Upper lobe of right lung (tissue), 1 donor: Measurements from ENCODE around the gene PIGC. TPM values are rescaled to one million over a fixed set of nuclear protein-coding genes. Genes with fewer than 3 reads are reported as not detected.

Experiments used
- ATAC-seq: fragments of 200-7000 bp; cut with Tn5 transposase; one replicate; pipeline ENCODE4 v1.9.1; 2020; ENCODE audit warnings: mild to moderate bottlenecking, moderate library complexity
- DNase-seq: peaks from one replicate; pipeline ENCODE4 v3.0.0-alpha.2; 2020
- H3K27ac ChIP-seq: fragments of 200-600 bp; one replicate; pipeline ENCODE4 v1.8.0; 2022
- H3K27me3 ChIP-seq: fragments of 200-600 bp; one replicate; pipeline ENCODE4 v1.8.0; 2022; ENCODE audit warnings: mild to moderate bottlenecking
- H3K36me3 ChIP-seq: fragments of 200-600 bp; one replicate; pipeline ENCODE4 v1.8.0; 2022
- H3K4me1 ChIP-seq: fragments of 200-600 bp; one replicate; pipeline ENCODE4 v1.8.0; 2022
- H3K4me3 ChIP-seq: fragments of 200-600 bp; one replicate; pipeline ENCODE4 v1.8.0; 2022; ENCODE audit warnings: mild to moderate bottlenecking
- H3K9me3 ChIP-seq: fragments of 200-600 bp; one replicate; pipeline ENCODE4 v1.8.0; 2022
- CTCF ChIP-seq: fragments of 200-600 bp; IDR thresholded peaks from one replicate; pipeline ENCODE4 v1.8.0; 2022; ENCODE audit warnings: antibody characterized with exemption
- intact Hi-C: fragments of 100-400 bp; cut with DNase I; formaldehyde crosslinking; loops from one replicate; pipeline ENCODE4 v1.11.0; 2022
- total RNA-seq: library from RNA; stranded (reverse); fragmentation: NEBNext Ultra II Directional; extraction: Animal tissue kit (Norgen Biotek cat#: 25700); gene quantifications from one replicate; pipeline ENCODE4 v1.2.1, GENCODE V29; 2021
- donor health status: DM: no; HTN: yes; CAD: no; lungs with severe emphysema.

The PIGC gene
- total RNA-seq, 1 donor from 2014 or later: 21.0 TPM

GRCh38 chr1:172394811-172395210 is 49.1 kb downstream of the PIGC start:
- Histone ChIP-seq H3K27me3 (no peaks in the 10 kb centered on the region), H3K36me3 (no peaks in the 10 kb centered on the region), H3K27ac (peak overlapping the region; percentile 39), H3K4me1 (peaks cover 7% of the 10 kb centered on the region), H3K9me3 (no peaks in the 10 kb centered on the region), H3K4me3 (no peak overlapping the region)
- no peak for TF ChIP-seq CTCF
- ATAC-seq: no peak
- no peak for DNase-seq
- intact Hi-C loops: no loop called here

DNA sequence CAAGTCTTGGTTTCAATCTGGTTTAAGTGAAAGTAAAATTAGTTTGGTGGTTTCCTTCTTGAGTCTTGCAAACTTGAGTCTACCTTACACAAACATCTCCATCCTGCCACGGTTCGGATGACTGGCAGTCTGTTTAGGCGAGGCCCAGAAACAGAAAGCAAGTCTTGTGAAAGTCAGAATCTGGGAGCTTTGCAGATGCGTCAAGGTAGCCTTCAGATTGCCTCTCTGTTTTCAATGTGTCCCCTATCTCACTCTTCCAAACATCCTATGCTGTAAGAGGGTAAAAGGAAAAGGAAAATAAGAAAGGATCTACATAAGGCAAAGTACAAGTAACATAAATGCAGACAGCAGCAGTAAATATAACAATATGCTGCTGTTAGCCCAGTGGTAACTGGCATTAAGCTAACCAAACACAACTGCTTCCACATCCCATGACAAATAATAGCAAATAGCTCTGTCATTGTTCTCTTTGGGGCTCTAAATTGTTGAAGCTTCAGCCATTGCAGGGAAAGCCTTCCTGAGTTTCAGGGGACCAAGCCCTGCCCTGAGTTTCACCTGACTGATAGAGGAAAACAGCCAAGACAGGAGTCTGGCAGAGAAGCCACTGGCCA is 49.6 kb downstream of the PIGC start:
- DNase-seq (no peak), ATAC-seq (peak; percentile 81)
- peaks cover 4% of the 10 kb centered on the region for H3K4me1 ChIP-seq
- H3K4me3 ChIP-seq: no peak overlapping the region
- intact Hi-C loops: no loop called here
- H3K36me3 ChIP-seq: no peaks in the 10 kb centered on the region
- no peaks in the 10 kb centered on the region for H3K27me3 ChIP-seq
- H3K27ac ChIP-seq: peak overlapping the region; percentile 39
- no peak for TF ChIP-seq CTCF
- H3K9me3 ChIP-seq: no peaks in the 10 kb centered on the region

DNA sequence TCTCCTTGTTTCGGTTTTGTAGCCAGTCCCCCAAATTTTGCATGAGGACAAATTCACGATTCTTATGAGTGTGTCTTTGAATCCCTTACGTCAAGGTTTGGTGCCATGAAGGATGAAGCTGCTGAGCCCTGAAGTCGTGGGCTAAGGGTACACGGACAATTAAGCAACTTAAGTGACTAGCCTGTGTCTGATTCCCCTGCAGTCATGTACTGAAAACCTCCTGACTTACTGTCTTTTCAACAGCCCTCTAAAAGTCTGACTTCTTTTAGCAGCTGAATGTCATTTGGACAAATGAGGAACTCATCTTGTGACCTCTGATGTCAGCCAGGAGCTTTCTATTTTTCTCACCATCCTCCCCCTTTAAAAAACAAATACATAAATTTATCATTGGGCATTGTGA is 50.5 kb downstream of the PIGC start:
- intact Hi-C loops: no loop called here
- Histone ChIP-seq H3K4me3 (no peak overlapping the region), H3K27ac (no peak overlapping the region), H3K9me3 (no peaks in the 10 kb centered on the region), H3K36me3 (no peaks in the 10 kb centered on the region), H3K4me1 (no peaks in the 10 kb centered on the region), H3K27me3 (no peaks in the 10 kb centered on the region)
- DNase-seq (no peak), ATAC-seq (peak; percentile 59)
- no peak for TF ChIP-seq CTCF

GRCh38 chr1:172391976-172392375 is 51.9 kb downstream of the PIGC start:
- intact Hi-C loops: no loop called here
- H3K27ac ChIP-seq: no peak overlapping the region
- TF ChIP-seq CTCF: no peak
- H3K36me3 ChIP-seq: no peaks in the 10 kb centered on the region
- H3K9me3 ChIP-seq: no peaks in the 10 kb centered on the region
- DNase-seq (no peak), ATAC-seq (no peak)
- no peaks in the 10 kb centered on the region for H3K4me1 ChIP-seq
- H3K4me3 ChIP-seq: no peak overlapping the region
- H3K27me3 ChIP-seq: no peaks in the 10 kb centered on the region

Other genes starting within 250 kb of the PIGC start
- not detected for gene C1orf105, start 23.4 kb downstream of the PIGC start, total RNA-seq
- gene SUCO, start 89.1 kb upstream of the PIGC start, total RNA-seq: 34.1 TPM
- 1.3 TPM for gene FASLG, start 215.0 kb upstream of the PIGC start, total RNA-seq